Left lung (tissue), 10 donors: ENCODE measurements around the gene DHX30. TPM values are rescaled to one million over a fixed set of nuclear protein-coding genes. Genes with fewer than 3 reads are reported as not detected.

Experiments used
- ATAC-seq: fragments of 200-7000 bp; cut with Tn5 transposase; one replicate; pipeline ENCODE4 v1.9.1; 2020; ENCODE audit warnings: moderate library complexity
- DNase-seq, 4 donors: peaks; one replicate each; pipeline ENCODE4 v3.0.0-alpha.2; 2013 to 2020
- H3K27ac ChIP-seq, 2 donors: fragments of 200-600 bp; sonication (generic) in 1 of 2; one replicate each; pipeline versions ENCODE4 v1.5.0 to v1.8.0; 2020 to 2021
- H3K27me3 ChIP-seq, 2 donors: fragments of 200-600 bp; sonication (generic) in 1 of 2; one replicate each; pipeline versions ENCODE4 v1.5.0 to v1.8.0; 2020 to 2021
- H3K36me3 ChIP-seq, 2 donors: fragments of 200-600 bp; sonication (generic) in 1 of 2; one replicate each; pipeline versions ENCODE4 v1.5.0 to v1.8.0; 2020 to 2021
- H3K4me1 ChIP-seq, 2 donors: fragments of 200-600 bp; one replicate each; pipeline ENCODE4 v1.8.0; 2021
- H3K4me3 ChIP-seq, 2 donors: fragments of 200-600 bp; sonication (generic) in 1 of 2; one replicate each; pipeline versions ENCODE4 v1.5.0 to v1.8.0; 2020 to 2021; ENCODE audit warnings: mild to moderate bottlenecking in 1 of 2
- H3K9me3 ChIP-seq, 2 donors: fragments of 200-600 bp; sonication (generic) in 1 of 2; one replicate each; pipeline versions ENCODE4 v1.5.0 to v1.8.0; 2020 to 2021
- intact Hi-C, 2 donors: fragments of 100-400 bp; cut with DNase I; formaldehyde crosslinking; loops; one replicate each; pipeline versions ENCODE4 v1.11.2 to v1.14.2; 2022
- polyA plus RNA-seq, 6 donors: library from polyadenylated mRNA; unstranded; fragments of 120-200 nt; gene quantifications; one replicate each; pipeline ENCODE4 v1.2.1, GENCODE V29; 2013; ENCODE audit not compliant: insufficient read length in 6 of 6
- total RNA-seq, 2 donors: library from RNA; stranded (reverse); fragmentation: NEBNext Ultra II Directional; extraction: Animal tissue kit (Norgen Biotek cat#: 25700); gene quantifications; one replicate each; pipeline ENCODE4 v1.2.1, GENCODE V29; 2021
- TF ChIP-seq, protein P1 (sequence below), 2 donors: fragments of 200-600 bp; sonication (generic) in 1 of 2; IDR thresholded peaks; one replicate each; pipeline versions ENCODE4 v1.5.0 to v1.8.0; 2021; ENCODE audit warnings: antibody characterized with exemption in 2 of 2
- donor health status: DM: no; HTN: yes; CAD: no.
- donor health status: DM: no; HTN: no; CAD: no.

DHX30 gene
- total and polyA plus RNA-seq, 8 donors: 52.0 to 66.6 (median 58.7) TPM

DNA sequence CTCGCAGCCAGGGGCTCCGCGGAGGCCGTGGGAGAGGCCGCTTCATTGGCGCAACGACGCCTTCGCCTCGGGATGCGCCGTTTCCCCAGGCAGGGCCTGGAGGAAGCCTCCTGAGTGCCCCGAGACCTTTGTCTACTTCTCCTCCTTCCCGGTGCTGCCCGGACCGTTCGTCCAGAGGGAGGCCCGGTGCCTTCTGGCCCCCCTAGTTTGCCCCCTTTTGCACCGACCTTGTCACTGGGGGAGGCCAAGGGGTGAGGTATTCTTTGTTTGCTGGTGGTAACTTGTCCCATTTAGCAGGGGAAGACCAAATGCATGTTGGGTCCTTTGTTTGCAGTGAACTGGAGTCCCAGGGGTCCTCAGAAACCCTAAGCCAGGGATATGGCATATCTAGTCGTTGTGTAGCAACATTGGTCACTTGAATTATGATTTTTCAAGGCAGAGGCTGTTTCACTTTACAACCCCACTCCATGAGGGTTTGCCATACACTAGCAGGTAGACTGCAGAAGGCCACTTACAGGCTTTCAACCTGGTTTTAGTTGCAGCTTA lies 615 bp downstream of the DHX30 start:
- intact Hi-C loops: no loop called here
- no peak for ATAC-seq
- no peak for DNase-seq

DNA sequence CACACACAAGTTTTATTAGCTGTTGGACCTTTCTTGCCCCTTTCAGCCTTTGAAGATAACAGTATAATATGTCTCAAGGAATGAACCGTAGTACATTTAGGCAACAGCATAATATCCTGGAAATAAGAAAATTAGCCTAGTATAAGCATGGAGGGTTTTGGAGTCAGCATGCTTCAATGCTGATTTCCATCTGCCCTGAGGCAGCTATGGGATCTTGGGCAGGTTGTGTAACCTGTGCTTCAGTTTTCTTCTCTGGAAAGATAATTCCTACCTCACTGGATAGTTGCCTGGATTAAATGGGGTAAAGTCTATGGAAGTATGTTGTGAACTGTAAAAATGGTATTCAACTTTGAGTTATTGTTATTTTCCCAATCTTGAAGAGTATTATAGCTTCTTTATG lies 1.6 kb downstream of the DHX30 start:
- ATAC-seq: no peak
- no peak overlapping the region for H3K27ac ChIP-seq
- H3K36me3 ChIP-seq: peaks cover 0 to 41% of the 10 kb centered on the region in 2 donors
- no peak overlapping the region for H3K4me3 ChIP-seq
- no peak for DNase-seq
- intact Hi-C loops: no loop called here
- TF ChIP-seq, protein P1, sequence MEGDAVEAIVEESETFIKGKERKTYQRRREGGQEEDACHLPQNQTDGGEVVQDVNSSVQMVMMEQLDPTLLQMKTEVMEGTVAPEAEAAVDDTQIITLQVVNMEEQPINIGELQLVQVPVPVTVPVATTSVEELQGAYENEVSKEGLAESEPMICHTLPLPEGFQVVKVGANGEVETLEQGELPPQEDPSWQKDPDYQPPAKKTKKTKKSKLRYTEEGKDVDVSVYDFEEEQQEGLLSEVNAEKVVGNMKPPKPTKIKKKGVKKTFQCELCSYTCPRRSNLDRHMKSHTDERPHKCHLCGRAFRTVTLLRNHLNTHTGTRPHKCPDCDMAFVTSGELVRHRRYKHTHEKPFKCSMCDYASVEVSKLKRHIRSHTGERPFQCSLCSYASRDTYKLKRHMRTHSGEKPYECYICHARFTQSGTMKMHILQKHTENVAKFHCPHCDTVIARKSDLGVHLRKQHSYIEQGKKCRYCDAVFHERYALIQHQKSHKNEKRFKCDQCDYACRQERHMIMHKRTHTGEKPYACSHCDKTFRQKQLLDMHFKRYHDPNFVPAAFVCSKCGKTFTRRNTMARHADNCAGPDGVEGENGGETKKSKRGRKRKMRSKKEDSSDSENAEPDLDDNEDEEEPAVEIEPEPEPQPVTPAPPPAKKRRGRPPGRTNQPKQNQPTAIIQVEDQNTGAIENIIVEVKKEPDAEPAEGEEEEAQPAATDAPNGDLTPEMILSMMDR (IDR thresholded peaks at IDR 0.05): no peak
- H3K4me1 ChIP-seq: peaks cover 0 to 20% of the 10 kb centered on the region in 2 donors
- H3K27me3 ChIP-seq: no peaks in the 10 kb centered on the region
- H3K9me3 ChIP-seq: no peaks in the 10 kb centered on the region

More for the DNA sequence above, 615 bp downstream of the DHX30 start:
- Histone ChIP-seq H3K27ac (peak overlapping the region; percentile 95), H3K27me3 (no peaks in the 10 kb centered on the region), H3K4me1 (peaks cover 0 to 20% of the 10 kb centered on the region in 2 donors), H3K36me3 (peaks cover 0 to 32% of the 10 kb centered on the region in 2 donors), H3K4me3 (peak overlapping the region; percentile 69 to 70), H3K9me3 (no peaks in the 10 kb centered on the region)
- TF ChIP-seq, protein P1 (IDR thresholded peaks at IDR 0.05): no peak

DNA sequence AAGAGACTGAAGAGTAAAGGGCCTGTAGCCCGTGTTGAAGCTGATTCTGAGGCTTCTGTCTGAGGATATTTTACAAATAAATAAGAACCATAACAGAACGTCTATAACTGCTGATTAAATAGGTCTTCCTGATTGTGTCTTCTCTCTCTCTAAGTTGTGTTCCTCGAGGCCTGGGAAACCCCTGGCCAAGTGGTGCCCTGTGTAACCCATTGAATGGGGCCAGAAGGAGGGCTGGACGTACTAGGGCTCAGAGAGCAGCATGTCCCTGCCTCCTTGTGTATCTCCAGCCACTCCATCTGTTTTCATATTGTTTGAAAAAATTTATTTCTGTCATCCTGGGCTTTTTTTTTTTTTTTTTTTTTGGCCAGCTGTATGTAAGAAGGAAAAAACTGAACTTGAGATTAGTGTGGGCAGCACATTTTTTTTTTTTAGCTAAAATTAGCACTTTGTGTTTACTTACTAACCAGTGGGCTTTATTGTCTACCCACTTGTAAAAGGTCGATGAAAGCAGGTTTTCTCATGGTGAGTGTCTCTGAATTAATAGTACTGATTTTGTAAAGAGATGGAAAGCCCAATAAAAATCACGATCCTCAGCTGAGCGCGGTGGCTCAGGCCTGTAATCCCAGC lies 10.7 kb downstream of the DHX30 start:
- H3K36me3 ChIP-seq: peaks cover 0 to 70% of the 10 kb centered on the region in 2 donors
- H3K27me3 ChIP-seq: no peaks in the 10 kb centered on the region
- no peak overlapping the region for H3K27ac ChIP-seq
- ATAC-seq (no peak), DNase-seq (no peak)
- H3K4me1 ChIP-seq: no peaks in the 10 kb centered on the region
- H3K9me3 ChIP-seq: no peaks in the 10 kb centered on the region
- TF ChIP-seq, protein P1 (IDR thresholded peaks at IDR 0.05): no peak
- intact Hi-C loops: no loop called here
- H3K4me3 ChIP-seq: no peak overlapping the region

DNA sequence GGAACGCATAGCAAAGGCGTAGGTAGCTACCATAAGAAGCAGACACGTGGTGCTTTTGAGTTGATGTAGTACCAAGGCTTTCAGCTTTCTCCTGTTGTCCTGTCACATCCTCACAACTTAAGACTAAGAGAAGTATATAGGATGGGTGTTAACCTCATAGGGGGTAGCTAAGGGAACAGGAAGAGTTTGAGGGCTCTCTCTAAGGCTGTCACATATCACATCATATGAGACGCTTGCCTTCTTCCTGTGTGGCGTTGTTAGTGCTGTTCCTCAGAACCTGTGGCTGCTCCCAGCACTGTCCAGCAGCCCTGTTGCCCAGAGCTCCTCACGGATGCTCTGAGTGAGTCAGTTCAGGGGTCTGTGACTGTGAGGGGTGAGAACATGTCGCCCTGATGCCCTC lies 14.7 kb downstream of the DHX30 start:
- Histone ChIP-seq H3K27me3 (no peaks in the 10 kb centered on the region), H3K4me3 (no peak overlapping the region), H3K27ac (no peak overlapping the region), H3K4me1 (no peaks in the 10 kb centered on the region), H3K9me3 (no peaks in the 10 kb centered on the region), H3K36me3 (peaks cover 0 to 61% of the 10 kb centered on the region in 2 donors)
- intact Hi-C loops: no loop called here
- ATAC-seq (no peak), DNase-seq (no peak)
- TF ChIP-seq, protein P1 (IDR thresholded peaks at IDR 0.05): no peak

DNA sequence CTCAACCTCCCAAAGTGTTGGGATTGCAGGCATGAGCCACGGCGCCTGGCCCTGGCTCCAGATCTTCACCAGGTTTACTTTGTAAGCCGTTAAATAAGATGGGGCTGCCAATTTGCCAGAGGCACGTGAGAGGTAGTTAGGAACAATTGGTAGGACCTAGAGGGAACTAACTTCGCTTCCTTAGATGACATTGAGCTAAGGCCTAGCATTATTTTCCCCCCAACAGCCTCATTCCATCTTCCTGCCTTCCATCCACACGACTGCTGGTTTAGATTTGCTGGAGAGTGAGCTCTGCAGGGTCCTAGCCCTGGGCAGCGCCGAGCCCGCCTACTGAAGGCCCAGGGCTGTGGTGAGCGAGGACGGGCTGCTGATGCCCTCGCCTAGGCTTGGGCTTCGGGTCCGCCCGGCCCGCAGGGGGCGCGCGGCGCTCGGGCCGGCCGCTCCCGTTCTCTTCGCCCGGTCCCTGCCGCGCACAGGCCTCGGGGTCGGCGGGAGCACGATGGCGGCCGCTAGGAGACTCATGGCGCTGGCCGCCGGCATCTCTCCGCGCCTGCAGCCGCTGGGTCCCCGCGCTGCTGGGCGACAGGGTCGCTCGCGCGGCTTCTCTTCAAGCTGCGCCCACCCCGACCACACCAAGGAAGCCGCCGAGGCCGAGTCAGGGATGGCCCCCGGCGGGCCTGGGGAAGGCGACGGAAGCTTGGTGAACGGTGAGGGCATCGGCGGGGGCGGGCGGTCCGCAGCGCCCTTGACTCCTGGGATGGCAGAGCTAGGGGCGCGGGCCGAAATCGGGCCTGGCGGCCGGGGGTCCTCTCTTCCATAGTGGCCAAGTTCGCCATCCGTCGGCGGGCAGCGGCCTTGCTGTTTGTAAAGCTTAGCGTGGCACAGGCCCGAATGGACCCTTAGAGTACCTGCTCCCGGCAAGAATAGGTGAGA lies 21.9 kb downstream of the DHX30 start:
- Histone ChIP-seq H3K27me3 (no peaks in the 10 kb centered on the region), H3K36me3 (peaks cover 0 to 46% of the 10 kb centered on the region in 2 donors), H3K9me3 (no peaks in the 10 kb centered on the region), H3K4me1 (peaks cover 11 to 24% of the 10 kb centered on the region in 2 donors), H3K27ac (peak overlapping the region; percentile 50 to 80), H3K4me3 (peak overlapping the region; percentile 80 to 91)
- DNase-seq: peak; percentile 75 to 96 (median 82)
- TF ChIP-seq, protein P1 (IDR thresholded peaks at IDR 0.05): peak; percentile 82 to 87
- intact Hi-C loops: no loop called here
- ATAC-seq: peak; percentile 100
